ENCODE data around the gene BACE2.
"Not testable (repeated sequence)": the region's sequence is repeated elsewhere in the genome, so short reads cannot be mapped to it uniquely, and the experiment has no call there.

BACE2 gene

DNA sequence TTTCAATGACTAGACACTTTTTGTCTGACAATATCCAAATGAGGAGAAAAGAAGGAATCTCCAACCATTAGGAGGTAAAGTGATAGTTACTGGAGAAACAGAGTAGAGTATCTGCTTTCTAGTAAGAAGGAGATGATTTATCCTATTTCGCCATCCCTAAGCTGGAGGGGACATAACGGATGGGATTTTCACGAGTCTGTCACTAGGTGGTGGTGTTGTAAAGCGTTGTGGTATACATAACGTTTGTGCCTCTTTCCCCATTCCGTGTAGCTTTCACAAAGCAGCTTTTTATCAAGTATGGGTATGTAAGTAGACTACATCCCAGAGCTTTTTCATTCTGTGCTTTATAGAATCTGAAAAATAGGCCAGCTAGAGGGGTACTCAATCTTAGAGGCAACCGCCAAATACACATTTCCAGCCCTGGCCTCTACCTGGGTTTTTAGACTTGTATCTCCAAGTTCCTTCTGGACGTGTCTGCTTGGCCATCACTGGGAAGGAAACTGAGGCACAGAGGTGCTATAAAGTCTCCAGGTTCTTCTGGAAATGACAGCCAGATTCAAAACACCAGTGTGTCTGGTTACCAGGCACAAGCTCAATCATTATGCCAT lies 115.4 kb downstream of the BACE2 start:
- peak; percentile 56 for DNase-seq

DNA sequence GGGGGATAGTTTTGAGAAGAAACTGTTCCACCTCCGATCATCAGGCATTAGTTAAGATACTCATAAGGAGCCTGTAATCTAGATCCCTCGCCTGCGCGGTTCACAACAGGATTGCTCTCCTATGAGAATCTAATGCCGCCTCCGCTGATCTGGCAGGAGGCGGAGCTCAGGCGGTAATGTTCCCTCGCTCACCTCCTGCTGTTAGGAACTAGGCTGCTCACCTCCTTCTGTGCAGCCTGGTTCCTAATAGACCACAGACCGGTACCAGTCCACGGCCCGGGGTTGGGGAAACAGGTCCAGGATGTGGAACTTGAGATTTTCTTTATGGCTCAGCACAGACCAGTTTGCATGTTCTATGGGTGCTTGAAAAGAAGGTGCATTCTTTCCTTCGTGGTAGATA lies 121.5 kb downstream of the BACE2 start:
- no peak for DNase-seq

DNA sequence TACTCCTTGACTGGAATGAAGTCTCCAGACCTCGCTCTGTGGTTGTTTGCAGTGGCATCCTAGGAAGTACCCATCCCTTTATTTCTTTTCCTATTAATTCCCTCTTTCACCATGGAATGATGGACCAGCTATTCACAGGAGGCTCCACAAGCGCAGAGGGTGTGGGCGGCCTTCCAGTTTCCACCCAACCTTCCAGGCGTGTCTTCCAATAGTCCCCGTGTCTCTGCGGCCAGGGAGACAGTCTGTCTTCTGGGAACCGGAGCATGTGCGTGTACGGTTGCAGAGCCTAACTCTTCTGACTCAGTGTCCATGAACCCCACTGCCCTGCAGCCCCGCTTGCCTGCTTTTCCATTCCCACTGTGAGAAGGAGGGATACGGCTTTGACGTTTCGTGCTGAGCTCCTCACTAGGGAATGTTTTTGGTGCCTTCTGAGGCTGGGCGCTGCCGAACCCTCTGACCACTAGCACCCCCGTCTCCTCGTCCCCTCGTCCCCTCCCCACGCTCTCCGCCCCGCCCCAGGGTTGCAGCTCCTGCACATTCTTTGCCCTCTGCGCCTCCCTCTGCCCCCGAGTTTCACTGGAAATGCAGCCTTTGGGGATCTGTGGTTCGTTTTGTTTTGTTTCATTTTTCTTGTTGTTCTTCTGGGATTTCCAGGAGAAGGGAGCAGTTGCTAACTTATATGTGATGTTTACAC lies 122.3 kb downstream of the BACE2 start:
- no peak for DNase-seq

DNA sequence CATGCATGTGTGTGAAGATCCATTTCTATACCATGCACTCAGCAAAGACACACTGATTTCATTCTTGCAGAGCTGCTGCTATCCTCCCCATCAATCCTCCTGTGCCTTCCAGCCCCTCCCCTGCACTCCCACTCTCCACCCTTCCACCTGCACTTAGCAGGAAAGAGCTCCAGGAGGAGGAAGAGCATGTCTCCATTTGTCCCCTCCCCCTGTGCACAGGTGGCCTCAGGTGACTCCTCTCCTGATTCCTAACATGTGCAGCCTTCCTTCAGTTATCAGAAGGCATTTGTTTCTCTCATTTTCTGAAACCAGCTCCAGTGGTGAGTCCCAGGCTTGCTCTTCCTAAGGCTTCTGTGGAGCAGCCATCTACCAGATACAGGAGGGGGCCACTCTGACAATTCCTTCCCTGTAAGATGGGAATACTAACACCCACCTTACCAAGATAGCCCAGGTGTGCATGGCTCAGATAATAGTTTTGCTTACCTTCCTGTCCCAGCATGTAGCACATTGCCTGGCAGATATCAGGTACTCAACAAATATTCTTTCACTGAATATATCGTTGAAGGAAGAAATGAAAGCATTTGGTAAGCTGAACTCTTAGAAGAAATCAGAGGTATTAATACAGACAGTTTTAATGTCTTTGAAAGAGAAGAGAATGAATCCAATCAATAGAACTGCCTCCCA lies 126.7 kb downstream of the BACE2 start:
- no peak for DNase-seq

DNA sequence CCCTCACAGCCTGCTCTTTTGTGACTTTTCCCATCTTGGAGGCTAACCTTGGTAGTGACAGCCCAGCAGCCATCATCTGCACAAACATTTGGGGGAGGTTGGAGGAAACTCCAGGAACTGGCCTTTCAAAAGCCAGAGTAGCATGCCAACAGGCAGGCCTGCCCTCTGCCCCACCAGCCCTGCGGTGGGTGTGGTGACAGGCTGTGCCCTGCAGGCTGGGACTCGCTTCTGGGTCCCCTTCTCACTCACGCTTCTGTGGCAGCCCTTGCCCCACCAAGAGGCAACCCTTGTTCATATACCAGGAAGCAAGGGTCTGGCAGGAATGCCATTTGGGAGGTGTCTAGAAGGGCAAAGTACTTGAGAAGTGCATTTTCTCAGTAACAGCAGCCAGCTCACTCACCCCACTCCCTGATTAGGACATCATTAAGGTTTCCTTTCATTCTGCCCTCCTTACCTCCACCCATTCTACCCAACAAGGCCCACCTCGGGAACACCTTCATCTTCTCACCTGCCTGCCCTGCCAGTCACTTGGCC lies 127.8 kb downstream of the BACE2 start:
- no peak for DNase-seq

DNA sequence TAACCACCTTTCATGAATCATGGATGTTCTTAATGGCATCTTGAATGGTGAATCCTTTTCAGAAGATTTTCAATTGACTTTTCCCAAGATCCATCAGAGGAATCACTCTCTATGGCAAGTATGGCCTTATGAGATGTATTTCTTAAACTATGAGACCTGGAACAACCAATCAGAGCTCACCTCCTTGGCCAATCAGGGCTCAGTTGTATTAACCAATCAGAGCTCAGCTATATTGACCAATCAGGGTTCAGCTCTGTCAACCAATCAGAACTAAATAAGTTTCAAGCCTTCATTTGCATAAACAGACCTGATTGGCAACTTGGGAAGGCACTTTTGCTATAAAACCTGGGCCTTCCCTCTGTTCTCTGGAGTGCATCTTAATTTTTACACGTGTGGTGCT lies 135.0 kb downstream of the BACE2 start:
- no peak for DNase-seq

DNA sequence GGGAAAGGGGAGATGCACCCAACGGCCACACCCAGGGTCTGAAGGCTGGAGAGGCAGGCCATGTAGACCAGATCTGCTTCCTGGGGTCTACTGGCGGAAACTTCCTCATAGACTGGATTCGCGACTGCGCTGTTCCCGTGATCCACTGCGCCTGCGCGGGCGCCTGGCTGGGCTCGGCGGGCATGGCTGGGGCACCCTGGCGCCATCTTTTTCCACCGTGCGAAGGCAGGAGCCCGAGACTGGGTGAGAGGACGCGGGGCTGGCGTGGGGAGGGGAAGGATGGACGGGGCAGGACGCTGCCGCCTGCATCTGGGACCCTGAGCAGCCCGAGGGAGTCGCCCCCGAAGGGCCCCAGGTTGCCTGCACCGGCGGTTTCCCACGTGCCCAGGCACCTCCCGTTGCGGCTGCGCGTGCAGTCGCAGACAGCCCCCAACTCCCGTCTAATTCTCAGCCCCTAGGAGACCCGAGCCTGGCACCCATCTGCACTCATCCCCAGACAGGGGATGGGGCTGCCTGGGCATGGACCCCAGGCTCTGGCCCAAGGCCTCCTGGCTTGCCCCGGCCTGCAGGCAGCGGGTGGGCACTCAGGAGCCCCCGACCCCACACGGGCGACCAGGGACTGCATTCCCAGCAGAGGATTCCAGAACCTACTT lies 136.2 kb downstream of the BACE2 start:
- DNase-seq: no peak

DNA sequence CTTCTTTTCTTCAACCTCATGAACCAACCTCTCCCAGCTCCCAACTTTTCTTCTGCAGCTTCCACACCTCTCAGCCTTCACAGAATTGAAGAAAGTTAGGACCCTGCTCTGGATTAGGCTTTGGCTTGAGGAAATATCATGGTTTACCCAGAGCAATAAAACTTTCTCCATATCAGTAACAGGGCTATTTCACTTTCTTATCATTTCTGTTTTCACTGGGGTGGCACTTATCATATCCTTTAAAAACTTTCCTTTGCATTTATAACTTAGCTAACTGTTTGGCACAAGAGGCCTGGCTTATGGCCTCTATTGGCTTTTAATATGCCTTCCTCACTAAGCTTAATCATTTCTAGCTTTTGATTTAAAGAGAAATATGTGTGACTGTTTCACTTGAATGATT lies 139.3 kb downstream of the BACE2 start:
- no peak for DNase-seq

DNA sequence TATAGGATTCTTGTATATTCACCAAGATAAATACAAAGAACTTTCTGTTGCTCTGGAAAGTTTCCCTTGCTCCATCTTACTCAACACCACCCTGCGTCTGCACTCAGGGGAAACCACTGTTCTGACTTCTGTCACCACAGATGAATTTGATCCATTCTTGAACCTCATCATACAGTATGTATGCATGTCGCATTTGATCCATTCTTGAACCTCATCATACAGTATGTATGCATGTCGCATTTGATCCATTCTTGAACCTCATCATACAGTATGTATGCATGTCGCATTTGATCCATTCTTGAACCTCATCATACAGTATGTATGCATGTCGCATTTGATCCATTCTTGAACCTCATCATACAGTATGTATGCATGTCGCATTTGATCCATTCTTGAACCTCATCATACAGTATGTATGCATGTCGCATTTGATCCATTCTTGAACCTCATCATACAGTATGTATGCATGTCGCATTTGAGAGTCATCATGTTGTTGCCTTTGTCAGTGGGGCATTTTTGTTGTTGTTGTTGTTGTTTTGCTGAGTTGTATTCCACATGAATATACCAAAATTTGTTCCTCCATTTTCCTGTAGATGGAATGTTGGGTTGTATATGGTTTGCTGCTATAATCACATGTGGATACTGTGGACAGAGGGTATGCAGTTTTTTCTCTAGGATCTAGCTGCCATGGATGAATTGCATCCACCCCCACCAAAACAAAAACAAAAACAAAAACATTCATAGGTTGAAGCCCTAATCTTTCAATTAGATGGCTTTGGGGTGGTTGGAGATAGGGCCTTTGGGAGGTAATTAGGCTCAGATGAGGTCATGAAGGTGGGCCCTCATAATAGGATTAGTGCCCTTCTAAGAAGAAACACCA lies 145.6 kb downstream of the BACE2 start:
- DNase-seq: not testable (repeated sequence)

DNA sequence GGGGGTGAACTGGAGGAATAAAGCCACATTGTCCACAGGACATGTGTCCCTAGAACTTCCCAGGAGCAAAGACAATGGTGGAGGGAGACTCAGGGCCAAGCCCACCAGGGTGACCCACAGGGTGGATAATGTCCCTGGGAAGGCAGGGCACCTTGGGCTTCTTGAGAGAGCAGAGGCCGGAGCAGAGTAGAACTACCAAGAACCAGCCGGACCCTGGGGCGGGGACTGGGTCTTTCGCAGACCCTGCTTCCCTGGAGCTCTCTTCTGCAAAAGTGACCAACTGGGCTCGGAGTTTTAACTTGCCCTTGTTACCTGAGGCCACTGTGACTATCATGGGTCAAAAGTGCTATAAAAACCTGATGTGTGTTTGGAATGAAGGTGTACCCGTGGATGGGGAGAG lies 147.8 kb downstream of the BACE2 start:
- DNase-seq: no peak

DNA sequence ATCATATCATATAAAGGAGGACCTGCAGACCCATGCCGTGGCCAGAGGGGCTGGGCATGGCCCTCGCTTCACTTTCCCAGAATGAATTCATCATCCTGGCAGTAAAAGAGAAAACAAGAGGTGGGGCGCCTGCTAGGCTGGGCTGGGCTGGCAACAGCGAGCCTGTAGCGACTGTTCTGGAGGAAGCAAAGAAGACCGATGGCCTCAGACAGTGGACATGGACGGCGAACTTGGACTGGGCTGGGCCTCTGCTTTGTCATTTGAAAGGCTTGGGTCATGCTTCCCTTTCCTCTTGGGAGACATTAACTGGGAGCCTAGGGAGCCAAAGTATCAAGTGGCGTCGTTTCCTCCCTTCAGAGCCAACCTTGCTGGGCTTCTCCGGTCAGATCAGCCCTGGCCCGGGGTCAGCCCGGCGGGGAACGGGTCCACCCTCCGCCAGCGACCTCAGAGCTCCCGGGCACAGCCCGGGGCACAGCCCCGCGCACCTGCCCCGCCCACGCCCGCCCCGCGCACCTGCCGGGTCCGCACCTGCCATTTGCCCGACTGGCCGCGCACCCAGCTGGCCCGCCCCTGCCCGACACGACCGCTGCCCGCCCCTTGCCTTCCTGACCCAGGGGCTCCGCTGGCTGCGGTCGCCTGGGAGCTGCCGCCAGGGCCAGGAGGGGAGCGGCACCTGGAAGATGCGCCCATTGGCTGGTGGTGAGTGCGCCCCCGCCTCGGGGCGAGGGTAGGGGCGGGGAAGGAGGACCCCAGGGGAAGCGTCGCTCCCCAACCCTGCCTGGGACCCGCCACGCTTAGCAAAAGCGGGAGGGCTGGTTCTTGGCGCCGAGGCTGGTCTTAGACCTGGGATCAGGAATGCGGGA lies 148.5 kb downstream of the BACE2 start, which contains the start of gene FAM3B:
TSS of gene FAM3B (plus strand) at position 602 of the 863 bp plus-strand sequence. CDS start at position 681, 79 bp downstream.
- no peak for DNase-seq

DNA sequence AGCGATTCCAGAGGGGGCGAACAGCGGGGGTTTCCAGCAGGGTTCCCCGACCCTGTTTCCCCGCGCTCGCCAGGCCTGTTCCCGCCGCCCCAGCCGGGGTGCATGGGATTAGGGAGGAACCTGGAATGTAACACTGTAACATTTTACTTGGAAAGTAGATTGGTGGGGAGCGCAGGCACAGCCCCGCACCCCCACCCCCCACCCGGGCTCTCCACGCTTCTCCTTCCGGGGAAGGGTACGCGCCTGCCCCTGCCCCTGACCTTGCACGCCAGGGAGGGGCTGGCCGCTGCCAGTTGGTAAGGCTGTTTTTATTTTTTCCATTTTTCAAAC lies 149.1 kb downstream of the BACE2 start:
- DNase-seq: no peak

DNA sequence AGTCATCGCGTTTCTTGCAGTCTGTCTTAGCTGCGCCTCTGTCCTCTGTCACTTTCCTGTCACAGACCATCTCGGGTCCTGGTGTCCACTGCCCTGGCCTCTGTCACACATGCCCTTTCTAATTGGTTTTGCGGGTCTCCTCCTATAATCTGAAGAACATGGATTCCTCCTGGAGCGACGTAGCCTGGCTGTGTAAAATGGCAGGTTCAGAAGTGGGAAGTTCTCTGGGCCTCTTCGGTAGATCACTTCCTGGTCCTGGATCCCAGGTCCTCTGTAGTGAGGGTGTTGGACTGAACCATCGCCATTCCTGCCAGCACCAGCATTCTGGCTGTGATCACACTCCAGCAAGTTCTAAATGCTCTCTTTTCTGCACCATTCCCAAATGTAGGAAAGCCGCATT lies 149.5 kb downstream of the BACE2 start:
- no peak for DNase-seq

DNA sequence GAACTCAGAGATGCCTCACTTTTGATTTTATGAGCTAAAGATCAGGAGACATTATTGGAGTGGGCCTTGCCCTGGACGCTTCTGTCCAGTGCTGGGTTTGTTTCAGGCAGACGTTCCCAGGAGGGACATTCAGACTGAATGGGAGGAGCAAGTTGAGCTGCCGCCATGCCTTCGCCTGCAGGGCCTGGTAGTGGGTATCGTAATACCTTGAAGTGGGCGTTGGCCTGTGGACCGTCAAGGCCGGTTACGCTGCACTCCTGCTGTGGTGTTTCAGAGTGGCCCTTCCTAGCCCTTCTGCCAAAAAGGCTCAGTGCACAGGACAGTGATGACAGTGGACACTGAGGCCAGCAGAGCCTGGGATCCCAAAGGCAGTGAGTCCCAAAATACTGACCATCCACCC lies 150.3 kb downstream of the BACE2 start:
- no peak for DNase-seq

DNA sequence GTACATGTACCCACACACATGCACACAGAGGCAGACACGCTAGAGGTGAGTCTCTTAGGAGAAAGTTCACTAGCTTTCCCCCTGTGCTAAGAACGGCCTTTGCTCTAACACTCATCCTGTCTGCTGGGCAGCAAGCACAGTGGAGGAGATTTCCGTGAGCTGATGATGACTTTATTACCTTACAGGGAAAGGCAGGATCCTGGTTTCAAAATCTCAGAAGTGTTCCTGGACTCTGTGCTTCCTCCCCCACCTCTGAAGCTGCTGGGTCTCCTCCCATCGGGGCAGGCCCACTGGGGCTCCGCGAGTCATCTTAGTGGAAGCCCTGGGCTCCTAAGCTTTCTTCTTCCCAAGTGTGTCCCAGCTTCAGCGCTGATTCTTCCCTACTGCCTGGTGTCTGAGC lies 151.3 kb downstream of the BACE2 start:
- no peak for DNase-seq

DNA sequence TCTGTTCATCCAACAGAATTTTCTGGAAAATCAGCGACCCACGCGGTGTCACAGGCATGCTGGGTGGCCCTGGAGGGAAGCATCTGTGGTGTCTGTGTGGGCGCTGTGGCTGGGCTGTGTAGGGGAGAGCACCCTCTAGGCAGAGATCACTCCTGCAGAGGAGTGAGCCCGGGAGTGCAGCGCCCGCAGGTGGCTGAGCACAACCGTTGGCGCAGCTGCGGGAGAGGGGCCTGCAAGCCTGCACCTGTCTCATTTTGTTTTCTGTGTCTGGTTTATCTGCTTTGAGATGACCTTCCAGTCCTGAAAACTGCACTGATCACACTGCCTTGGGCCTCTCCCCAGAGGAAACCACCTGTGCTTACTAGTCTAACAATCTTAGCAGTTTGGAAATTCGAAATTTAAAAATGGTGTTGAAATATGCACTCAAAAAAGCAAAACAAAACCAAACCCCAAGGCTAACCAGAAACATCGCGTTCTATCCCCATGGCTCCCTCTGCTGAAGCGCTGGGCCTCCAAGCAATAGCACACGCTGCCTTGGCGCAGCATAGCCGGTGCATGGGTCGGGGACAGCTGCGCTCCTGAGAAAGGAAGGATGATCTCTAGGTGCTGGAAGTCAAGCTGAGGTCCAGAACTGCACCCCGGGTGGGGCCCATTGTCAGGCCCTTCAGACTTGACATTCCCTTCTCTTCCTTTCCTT lies 153.4 kb downstream of the BACE2 start:
- no peak for DNase-seq

DNA sequence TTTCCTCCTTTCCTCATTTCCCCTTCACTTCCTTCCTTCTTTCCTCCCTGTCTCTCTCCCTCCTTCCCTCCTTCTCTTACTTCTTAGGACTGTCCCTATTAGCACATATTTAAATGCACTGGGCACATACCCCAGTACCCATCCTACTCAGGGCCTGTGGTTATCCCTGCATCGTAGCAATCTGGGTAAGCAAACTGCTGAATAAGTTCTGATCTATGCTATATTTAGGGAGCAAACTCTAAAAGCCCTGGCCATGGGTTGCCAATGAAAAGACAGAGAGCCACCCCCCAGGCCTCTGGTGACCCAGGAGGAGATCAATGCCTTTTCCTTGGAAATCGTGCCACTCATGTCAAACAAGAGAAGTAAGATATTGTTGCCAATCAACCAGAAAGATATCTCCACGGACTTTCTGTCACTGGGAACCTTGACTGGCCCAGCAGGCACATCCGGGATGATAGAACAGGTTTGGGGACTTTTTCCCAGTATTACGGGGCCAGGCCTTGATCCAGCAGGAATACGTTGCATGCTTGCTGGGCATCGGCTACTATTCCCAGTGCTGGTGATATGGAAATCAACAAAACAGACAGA lies 154.0 kb downstream of the BACE2 start:
- DNase-seq: no peak

DNA sequence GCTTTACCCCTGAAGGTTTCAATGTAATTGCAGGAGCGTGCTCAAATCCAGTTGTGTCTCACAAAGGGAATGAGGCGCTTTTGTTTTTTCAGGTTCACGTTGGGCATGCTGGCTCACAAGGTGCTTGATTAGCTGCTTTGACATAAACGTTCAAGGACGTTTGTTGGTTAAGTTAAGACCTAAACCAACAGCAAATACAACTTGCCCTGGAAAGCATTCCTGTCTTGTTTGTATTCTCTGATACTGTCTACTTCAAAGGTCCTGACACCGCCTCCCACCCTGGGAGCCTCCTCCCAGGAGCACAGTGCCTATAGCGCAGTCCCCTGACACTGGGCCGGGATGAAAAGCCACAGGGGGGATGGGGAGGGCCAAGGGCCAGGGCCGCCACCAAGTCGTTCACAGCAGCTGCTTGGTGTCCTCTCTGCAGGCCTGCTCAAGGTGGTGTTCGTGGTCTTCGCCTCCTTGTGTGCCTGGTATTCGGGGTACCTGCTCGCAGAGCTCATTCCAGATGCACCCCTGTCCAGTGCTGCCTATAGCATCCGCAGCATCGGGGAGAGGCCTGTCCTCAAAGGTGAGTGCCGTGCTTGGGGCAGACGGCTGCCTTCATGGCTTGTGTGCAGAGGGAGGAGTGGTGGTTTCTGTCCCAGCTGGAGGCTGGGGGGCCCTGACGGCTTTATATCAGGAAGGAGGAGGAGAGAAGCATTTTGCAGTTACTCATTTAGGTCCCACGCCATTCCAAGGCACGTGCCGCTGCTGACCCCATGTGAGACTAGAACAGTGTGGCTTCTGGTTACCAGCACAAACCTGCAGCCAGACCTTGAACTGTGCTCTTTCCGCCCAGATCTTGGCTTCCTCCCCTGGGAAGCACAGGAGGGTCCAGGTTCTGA lies 154.8 kb downstream of the BACE2 start:
- no peak for DNase-seq

DNA sequence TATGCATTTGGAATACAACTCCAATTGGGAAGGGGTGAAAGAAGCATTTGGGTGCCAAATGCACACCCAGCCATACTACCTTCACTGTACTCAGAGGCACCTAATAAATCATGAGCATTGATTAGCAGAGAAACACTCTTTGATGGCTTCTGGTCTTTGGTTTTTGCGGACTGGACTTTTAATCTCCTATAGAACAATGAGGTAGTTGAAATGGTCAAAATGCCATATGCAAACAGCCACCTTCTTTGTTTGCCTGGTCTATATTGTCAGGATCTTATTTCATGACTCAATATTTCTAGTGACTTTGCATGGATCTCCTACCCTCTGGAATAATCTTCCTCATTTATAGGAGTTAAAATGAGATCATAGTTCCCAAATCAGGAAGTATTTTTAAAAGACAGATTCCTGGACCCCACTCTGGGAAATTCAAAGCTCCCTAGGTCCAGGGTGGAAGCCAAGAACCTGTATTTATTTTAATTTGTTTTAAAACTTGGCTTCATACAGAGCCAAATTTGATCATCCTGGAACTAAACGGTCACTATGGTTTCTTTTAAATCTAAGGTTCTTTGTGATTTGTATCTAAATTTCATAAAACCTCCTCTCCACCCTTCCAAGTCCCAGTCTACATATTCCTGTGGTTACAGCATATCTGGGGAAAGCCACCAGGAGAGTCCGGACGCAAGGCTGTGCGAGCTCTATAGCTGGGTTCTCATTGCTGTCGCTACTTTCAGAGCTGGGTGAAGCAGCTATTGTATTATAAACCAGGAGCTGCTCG lies 157.4 kb downstream of the BACE2 start:
- no peak for DNase-seq
